ENCODE measurements around the gene EXOC6.

Gene EXOC6

DNA sequence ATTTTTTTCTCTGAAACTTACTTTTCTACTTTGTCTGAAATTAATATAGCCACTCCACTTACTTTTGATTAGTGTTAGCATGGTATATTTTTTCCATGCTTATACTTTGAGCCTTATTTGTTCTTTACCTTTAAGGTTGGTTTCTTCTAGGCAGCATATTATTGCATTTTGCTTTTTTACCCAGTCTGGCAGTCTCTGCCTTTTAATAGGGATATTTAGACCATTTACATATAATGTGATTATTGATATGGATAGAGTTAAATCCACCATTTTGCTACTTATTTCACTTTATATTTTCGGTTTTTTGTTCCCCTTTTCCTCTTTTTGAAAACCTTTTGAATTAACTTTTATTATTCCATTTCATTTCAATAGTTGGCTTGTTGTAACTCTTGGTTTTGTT lies 255.6 kb downstream of the EXOC6 start:
- Histone ChIP-seq H3K27me3 (ENCODE audit: insufficient read depth, poor library complexity, severe bottlenecking) (no peaks in the 10 kb centered on the region), H3K4me3 (replicated peaks; ENCODE audit: insufficient read depth, low read length) (no peak overlapping the region), H3K27ac (replicated peaks) (no peak overlapping the region)
- no peak for DNase-seq (ENCODE audit: low read depth in 1 of 2, low spot score in 1 of 2)
- TF ChIP-seq POLR2AphosphoS5 (IDR thresholded peaks at IDR 0.05; ENCODE audit: low read depth) (no peak), CTCF (IDR thresholded peaks at IDR 0.05; ENCODE audit: insufficient read depth, low read length) (no peak), GABPA (IDR thresholded peaks at IDR 0.05; ENCODE audit: low read depth) (no peak), SPI1 (IDR thresholded peaks at IDR 0.05; ENCODE audit: borderline replicate concordance, low read depth) (no peak)
- TF ChIP-seq, protein P1, sequence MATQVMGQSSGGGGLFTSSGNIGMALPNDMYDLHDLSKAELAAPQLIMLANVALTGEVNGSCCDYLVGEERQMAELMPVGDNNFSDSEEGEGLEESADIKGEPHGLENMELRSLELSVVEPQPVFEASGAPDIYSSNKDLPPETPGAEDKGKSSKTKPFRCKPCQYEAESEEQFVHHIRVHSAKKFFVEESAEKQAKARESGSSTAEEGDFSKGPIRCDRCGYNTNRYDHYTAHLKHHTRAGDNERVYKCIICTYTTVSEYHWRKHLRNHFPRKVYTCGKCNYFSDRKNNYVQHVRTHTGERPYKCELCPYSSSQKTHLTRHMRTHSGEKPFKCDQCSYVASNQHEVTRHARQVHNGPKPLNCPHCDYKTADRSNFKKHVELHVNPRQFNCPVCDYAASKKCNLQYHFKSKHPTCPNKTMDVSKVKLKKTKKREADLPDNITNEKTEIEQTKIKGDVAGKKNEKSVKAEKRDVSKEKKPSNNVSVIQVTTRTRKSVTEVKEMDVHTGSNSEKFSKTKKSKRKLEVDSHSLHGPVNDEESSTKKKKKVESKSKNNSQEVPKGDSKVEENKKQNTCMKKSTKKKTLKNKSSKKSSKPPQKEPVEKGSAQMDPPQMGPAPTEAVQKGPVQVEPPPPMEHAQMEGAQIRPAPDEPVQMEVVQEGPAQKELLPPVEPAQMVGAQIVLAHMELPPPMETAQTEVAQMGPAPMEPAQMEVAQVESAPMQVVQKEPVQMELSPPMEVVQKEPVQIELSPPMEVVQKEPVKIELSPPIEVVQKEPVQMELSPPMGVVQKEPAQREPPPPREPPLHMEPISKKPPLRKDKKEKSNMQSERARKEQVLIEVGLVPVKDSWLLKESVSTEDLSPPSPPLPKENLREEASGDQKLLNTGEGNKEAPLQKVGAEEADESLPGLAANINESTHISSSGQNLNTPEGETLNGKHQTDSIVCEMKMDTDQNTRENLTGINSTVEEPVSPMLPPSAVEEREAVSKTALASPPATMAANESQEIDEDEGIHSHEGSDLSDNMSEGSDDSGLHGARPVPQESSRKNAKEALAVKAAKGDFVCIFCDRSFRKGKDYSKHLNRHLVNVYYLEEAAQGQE (IDR thresholded peaks at IDR 0.05; ENCODE audit: insufficient replicate concordance, low read depth): no peak

- Histone ChIP-seq H3K27ac (replicated peaks) (no peak overlapping the region), H3K4me3 (replicated peaks; ENCODE audit: insufficient read depth, low read length) (no peak overlapping the region), H3K27me3 (ENCODE audit: insufficient read depth, poor library complexity, severe bottlenecking) (no peaks in the 10 kb centered on the region)
- DNase-seq (ENCODE audit: low read depth in 1 of 2, low spot score in 1 of 2): no peak
- TF ChIP-seq CTCF (IDR thresholded peaks at IDR 0.05; ENCODE audit: insufficient read depth, low read length) (no peak), POLR2AphosphoS5 (IDR thresholded peaks at IDR 0.05; ENCODE audit: low read depth) (no peak), SPI1 (IDR thresholded peaks at IDR 0.05; ENCODE audit: borderline replicate concordance, low read depth) (no peak), GABPA (IDR thresholded peaks at IDR 0.05; ENCODE audit: low read depth) (no peak)
- TF ChIP-seq, protein P1 (IDR thresholded peaks at IDR 0.05; ENCODE audit: insufficient replicate concordance, low read depth): no peak
Observed at GRCh38 chr10:93106631-93107072, 258.3 kb downstream of the EXOC6 start.

Data from HL-60 (cell line).